Ishikawa (cell line): ENCODE results near the gene AGPS.

ENCODE experiments used
- CEBPB ChIP-seq: IDR thresholded peaks from 2 replicates; pipeline ENCODE4 v1.6.1; 2012
- CREB1 ChIP-seq: IDR thresholded peaks from 2 replicates; pipeline ENCODE4 v1.6.1; 2012; ENCODE audit warnings: low read depth
- EGR1 ChIP-seq: IDR thresholded peaks from 2 replicates; pipeline ENCODE4 v1.6.1; 2012
- EP300 ChIP-seq: IDR thresholded peaks from 2 replicates; pipeline ENCODE4 v1.6.1; 2012; ENCODE audit warnings: borderline replicate concordance
- FOXM1 ChIP-seq: IDR thresholded peaks from 2 replicates; pipeline ENCODE4 v1.6.1; 2012; ENCODE audit warnings: low read depth, borderline replicate concordance
- NFIC ChIP-seq: IDR thresholded peaks from 2 replicates; pipeline ENCODE4 v1.6.1; 2012
- RAD21 ChIP-seq: IDR thresholded peaks from 2 replicates; pipeline ENCODE4 v1.6.1; 2012; ENCODE audit warnings: low read depth
- REST ChIP-seq: IDR thresholded peaks from 2 replicates; pipeline ENCODE4 v1.6.1; 2012; ENCODE audit warnings: low read depth, mild to moderate bottlenecking
- TAF1 ChIP-seq: IDR thresholded peaks from 2 replicates; pipeline ENCODE4 v1.6.1; 2012; ENCODE audit warnings: low read depth, mild to moderate bottlenecking
- TCF12 ChIP-seq: IDR thresholded peaks from 2 replicates; pipeline ENCODE4 v1.6.1; 2012; ENCODE audit warnings: low read depth
- TEAD4 ChIP-seq: IDR thresholded peaks from 2 replicates; pipeline ENCODE4 v1.6.1; 2012
- USF1 ChIP-seq: IDR thresholded peaks from 2 replicates; pipeline ENCODE4 v1.6.1; 2012
- YY1 ChIP-seq: IDR thresholded peaks from 2 replicates; pipeline ENCODE4 v1.6.1; 2012; ENCODE audit warnings: low read depth
- ZBTB7A ChIP-seq: IDR thresholded peaks from 2 replicates; pipeline ENCODE4 v1.6.1; 2012; ENCODE audit warnings: low read depth
- TF ChIP-seq, protein P1 (sequence below): IDR thresholded peaks from 2 replicates; pipeline ENCODE4 v1.6.1; 2012

The AGPS gene

DNA sequence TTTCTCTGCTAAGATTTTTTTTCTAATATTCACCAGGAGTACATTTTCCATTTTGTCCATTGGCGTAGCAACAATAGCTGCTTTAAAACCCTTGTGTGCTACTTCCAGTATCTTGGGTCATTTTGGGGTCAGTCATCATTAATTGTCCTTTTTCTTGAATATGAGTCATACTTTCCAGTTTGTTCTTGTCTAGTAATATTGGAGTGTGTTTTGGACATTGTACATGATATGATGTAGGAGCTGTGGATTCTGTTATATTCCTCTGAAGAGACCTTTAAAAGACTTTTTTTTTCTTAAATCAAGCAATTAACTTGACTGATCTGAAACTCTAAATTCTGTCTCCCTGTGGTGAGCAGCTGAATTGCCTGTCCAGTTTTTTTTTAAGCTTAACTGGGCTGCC lies 40.8 kb downstream of the AGPS start:
- TF ChIP-seq, protein P1, sequence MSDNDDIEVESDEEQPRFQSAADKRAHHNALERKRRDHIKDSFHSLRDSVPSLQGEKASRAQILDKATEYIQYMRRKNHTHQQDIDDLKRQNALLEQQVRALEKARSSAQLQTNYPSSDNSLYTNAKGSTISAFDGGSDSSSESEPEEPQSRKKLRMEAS = no peak
- no peak for TF ChIP-seq NFIC
- no peak for TF ChIP-seq CREB1
- no peak for TF ChIP-seq YY1
- no peak for TF ChIP-seq TEAD4
- TF ChIP-seq TCF12 = no peak
- no peak for TF ChIP-seq RAD21
- no peak for TF ChIP-seq REST
- TF ChIP-seq ZBTB7A = no peak
- no peak for TF ChIP-seq CEBPB
- no peak for TF ChIP-seq FOXM1
- no peak for TF ChIP-seq EGR1
- no peak for TF ChIP-seq USF1
- no peak for TF ChIP-seq EP300

DNA sequence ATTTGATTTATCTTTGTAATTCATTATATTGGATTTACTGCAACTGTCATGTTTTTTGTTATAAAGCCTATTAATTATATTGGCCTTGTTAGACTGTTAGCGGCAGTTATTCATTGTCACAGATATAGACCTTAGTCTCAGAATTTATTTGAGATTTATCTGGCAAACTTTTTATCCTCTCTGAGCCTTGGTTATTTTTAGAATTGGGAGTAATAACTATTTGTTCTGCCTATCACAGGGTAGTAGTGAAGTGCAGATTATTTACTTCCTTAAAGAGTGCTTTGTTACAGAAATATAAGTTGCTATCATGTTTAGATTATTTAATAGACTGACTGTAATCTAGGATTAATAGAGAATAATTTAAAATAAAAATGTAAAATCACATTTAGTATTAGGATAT lies 41.9 kb downstream of the AGPS start:
- TF ChIP-seq EP300 (no peak), REST (no peak), NFIC (no peak)
- TF ChIP-seq, protein P1 = no peak

- no peak for TF ChIP-seq YY1
- no peak for TF ChIP-seq EP300
- TF ChIP-seq ZBTB7A = no peak
- no peak for TF ChIP-seq TEAD4
- TF ChIP-seq RAD21 = no peak
- TF ChIP-seq TCF12 = no peak
- TF ChIP-seq CREB1 = no peak
- no peak for TF ChIP-seq TAF1
- no peak for TF ChIP-seq USF1
- TF ChIP-seq FOXM1 = no peak
- TF ChIP-seq, protein P1 = no peak
- TF ChIP-seq CEBPB = no peak
- no peak for TF ChIP-seq EGR1
- TF ChIP-seq NFIC = no peak
Observed at GRCh38 chr2:177445200-177445599, 52.6 kb downstream of the AGPS start.

DNA sequence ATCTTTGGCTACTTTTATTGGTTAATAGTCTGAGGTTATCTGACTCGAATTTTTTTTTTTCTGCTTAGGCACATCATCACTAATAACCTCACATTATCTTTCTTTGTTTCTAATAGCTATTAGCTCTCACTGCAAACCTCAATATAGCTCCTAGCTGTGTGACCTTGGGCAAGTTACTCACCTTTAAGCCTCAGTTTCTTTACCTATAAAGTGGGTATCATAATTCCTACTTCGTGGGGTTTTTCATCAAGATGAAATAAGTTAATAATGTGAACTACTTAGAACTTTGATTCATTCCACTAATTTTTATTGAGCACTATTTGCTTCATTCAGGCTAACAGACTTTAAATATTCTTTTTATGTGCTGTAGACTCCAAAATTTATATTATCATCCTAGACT lies 55.5 kb downstream of the AGPS start:
- no peak for TF ChIP-seq CEBPB
- no peak for TF ChIP-seq FOXM1
- TF ChIP-seq TCF12 = no peak
- no peak for TF ChIP-seq TAF1
- no peak for TF ChIP-seq RAD21
- TF ChIP-seq, protein P1 = no peak
- TF ChIP-seq NFIC = no peak
- no peak for TF ChIP-seq EGR1

DNA sequence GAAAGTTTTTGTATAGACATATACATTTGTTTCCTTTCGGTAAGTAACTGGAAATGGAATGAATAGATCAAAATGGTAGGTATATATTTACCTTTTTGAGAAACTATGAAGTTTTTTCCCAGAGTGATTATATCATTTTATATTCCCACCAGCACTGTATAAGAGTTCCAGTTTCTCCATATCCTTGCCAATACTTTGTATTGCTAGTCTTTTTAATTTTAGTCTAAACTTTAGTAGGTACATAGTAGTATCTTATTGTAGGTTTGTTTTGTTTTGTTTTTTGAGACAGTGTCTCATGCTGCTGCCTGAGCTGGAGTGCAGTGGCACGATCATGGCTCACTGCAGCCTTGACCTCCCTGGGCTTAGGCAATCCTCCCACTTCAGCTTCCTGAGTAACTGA lies 56.6 kb downstream of the AGPS start:
- TF ChIP-seq REST (no peak), TEAD4 (no peak), FOXM1 (no peak), RAD21 (no peak)
